ENCODE data around the gene STK31. TPM values are rescaled to one million over a fixed set of nuclear protein-coding genes. Genes with fewer than 3 reads are reported as not detected.
A peak's percentile ranks its signal among the peaks of the same experiment; 100 is the strongest.
"Not testable (repeated sequence)": the region's sequence is repeated elsewhere in the genome, so short reads cannot be mapped to it uniquely, and the experiment has no call there.

STK31 gene, protein sequence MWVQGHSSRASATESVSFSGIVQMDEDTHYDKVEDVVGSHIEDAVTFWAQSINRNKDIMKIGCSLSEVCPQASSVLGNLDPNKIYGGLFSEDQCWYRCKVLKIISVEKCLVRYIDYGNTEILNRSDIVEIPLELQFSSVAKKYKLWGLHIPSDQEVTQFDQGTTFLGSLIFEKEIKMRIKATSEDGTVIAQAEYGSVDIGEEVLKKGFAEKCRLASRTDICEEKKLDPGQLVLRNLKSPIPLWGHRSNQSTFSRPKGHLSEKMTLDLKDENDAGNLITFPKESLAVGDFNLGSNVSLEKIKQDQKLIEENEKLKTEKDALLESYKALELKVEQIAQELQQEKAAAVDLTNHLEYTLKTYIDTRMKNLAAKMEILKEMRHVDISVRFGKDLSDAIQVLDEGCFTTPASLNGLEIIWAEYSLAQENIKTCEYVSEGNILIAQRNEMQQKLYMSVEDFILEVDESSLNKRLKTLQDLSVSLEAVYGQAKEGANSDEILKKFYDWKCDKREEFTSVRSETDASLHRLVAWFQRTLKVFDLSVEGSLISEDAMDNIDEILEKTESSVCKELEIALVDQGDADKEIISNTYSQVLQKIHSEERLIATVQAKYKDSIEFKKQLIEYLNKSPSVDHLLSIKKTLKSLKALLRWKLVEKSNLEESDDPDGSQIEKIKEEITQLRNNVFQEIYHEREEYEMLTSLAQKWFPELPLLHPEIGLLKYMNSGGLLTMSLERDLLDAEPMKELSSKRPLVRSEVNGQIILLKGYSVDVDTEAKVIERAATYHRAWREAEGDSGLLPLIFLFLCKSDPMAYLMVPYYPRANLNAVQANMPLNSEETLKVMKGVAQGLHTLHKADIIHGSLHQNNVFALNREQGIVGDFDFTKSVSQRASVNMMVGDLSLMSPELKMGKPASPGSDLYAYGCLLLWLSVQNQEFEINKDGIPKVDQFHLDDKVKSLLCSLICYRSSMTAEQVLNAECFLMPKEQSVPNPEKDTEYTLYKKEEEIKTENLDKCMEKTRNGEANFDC
- total RNA-seq (2014; rRNA removed; shearing (Covaris generic)) = 0.56 TPM in 1 of 2 replicates, not detected in the other

DNA sequence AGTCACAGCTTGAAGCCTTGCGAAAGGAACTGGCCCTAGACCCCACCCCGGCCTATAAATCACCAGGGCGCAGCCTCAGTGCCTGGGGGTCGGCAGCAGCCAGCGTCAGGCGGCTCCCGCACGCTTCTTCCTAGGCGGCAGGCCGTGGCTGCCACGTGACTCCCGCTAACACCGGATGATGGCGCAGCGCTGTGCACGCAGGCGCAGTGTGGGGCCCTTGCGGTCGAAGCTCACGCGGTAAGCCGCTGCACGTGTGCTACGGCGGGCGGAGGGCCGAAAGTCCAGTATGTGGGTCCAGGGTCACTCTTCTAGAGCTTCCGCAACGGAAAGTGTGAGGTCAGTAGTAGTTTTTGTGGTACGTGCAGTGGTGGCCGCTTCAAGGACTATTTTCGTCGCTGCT lies at the start of gene STK31:
TSS of gene STK31 (plus strand) at position 220 of the 400 bp plus-strand sequence. CDS start at position 287, 67 bp downstream.
- DNase-seq (ENCODE audit: low spot score) = no peak

DNA sequence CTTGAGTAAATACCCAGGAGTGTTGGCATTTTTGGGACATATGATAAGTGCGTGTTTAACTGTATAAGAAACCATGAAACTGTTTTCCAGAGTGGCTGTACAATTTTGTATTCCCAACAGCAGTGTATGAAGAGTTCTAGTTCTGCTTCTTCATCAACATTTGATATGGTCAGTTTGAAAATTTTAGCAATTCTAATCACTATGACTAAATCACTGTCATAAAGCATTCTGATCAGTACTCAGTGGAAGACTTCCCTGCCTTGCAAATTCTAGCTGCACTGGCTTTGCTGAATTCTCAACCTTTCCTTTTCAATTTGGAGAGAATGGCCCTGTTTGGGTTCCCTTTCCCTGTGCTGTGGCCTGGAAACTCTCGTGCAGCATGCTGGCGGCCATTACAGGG lies 48.6 kb upstream of the STK31 start:
- no peak for DNase-seq (ENCODE audit: low spot score)

DNA sequence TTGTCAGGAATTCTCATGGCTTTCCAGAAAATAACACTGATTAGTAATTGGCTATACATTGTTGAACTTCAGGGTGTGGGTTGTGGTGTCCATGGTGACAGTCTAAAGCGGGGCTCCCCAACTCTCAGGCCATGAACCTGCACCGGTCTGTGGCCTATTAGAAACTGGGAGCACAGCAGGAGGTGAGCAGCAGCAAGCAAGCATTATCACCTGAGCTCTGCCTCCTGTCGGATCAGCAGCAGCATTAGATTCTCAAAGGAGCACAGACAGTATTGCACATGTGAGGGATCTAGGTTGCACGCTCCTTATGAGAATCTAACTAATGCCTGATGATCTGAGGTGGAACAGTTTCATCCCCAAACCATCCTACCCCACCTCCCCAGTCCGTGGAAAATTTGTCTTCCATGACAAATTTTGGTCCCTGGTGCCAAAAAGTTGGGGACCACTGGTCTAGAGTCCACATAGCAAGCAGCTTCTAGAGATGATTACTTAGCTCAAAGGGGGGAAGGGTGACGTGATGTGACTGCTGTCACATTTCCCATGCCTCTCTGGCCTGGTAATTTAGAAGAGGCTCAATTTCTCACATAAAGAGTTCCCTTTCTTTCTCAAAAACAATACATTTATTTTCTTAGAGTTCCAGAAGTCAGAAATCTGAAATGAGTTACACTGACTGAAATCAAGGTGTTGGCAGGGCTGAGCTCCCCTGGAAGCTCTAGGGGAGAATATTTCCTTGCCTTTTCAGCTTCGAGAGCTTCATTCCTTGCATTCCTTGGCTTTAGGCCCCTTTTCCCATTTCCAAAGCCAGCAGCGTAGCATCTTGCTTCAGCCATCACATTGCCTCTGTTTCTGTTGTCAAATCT lies 47.7 kb upstream of the STK31 start:
- DNase-seq (ENCODE audit: low spot score) = no peak

DNA sequence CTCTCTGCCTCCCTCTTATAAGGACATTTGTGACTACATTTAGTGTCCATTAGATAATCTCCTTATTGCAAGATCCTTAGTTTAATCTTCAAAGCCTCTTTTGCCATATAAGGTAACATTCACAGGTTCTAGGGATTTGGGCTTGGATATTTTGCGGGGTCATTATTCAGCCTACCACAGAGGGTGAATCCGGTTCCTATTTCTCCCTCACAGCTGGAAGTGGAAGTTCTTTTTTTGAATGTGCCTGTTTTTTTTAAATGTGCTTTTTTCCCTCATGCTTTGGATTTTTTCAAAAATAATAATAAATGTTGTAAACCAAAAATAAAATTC lies 47.1 kb upstream of the STK31 start:
- no peak for DNase-seq (ENCODE audit: low spot score)

DNA sequence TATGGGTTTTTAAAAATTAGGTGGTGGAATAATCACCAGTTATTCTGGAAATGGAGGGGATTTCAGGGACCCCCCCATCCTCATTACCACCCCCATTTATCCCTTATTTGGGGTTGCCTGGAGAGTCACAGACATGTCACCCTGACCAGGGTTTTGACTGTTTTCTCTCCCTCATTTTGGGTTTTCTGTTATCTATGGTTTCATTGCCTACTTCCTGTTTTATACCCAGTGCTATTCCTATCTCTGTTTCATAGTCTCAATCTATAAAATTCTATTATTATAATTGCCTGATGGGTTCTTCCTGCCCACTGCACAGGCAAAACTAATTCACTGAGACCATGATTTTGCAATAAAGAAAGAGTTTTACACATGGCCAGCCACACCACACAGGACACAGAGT lies 45.9 kb upstream of the STK31 start:
- DNase-seq (ENCODE audit: low spot score) = no peak

DNA sequence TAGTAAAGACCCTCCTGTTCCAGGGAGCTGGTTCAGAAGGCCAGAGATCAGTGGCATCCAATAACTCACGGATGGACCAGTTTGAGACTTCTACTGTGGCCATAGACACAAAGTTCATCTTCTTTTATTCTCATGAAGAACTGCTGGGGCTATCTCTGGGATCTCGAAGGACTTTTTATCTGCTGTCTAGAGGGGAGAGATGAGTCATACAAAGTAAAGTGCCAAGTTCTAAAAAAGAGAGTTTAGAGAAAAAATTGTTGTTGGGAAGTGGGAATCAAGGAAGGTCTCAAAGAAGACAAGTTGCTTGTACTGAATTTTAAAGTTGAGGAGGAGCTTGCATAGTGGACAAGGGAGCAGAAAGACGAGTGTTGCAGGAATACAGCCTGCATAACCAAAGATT lies 38.0 kb upstream of the STK31 start:
- DNase-seq (ENCODE audit: low spot score) = no peak

DNA sequence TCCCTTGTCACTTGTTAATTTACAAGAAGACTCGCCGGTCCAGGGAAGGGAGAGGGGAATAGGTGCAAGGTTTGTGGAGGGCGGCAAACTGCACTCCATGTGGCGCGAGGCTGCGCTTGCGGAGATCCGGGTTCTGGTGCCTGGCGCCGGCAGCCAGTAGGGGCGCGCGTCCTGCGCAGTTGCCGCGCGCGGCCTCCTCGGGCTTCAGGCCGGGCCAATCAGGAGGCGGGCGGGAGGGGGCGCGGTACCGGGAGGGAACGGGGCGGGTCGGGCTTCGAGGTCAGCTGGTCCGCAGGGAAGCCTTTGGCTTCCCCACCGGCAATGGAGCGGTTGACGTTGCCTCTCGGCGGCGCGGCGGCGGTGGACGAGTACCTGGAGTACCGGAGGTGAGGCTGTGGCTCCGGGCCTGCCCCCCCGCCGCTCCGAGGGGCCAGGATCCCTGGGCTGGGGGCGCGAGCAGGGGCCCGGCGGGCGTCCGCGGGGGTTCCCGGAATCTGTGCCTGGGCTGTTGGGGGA lies 30.1 kb upstream of the STK31 start, which contains the start of gene FAM221A:
TSS of gene FAM221A (plus strand) at position 302 of the 516 bp plus-strand sequence. CDS start at position 322, 20 bp downstream.
- DNase-seq (ENCODE audit: low spot score) = peak; percentile 70

DNA sequence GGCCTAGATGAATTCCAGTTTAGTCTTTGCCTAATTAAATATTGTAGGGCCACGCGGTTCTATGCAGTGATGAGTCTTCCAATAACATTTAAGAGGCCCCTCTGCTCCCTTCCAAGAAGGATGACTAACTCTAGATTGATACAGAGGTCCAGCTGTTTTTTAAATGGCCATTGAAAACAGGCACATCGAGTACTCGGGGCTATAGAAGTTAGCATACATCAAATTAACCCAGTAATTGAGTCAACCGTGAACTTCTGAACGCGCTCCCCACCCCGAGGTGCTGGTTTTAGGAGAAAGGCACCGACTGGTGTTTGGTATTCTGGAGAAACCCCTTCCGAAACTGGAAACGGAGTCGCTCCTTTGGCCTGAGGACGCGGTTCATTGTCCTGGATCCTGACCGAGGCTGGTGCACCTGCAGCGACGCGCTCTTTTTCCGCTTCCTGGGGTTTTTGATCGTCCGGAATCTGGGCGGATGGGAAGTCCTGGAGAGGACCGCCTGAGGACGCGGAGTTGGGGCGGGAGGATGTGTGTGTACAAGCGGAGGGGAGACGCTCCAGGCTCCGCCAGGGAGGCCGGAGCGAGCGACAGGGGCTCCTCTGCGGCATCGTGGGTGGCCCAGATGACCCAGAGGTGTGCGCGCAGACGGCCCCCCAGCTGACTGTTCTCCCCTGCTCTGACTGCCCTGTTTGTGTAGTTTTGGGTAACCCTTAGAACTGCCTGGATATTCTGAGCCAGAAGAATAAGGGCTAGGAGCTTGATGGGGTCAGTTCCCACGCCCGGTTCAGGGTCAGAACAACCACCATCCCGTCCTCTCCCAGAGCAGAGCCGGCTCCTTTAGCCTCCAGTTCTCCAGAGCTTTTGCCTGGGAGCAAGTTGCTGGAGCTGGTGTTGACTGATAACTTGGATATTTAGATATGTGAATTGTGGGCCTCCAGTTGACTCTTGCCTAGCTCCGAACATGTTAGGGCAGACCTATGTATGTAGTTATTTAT lies 29.3 kb upstream of the STK31 start:
- no peak for DNase-seq (ENCODE audit: low spot score)

DNA sequence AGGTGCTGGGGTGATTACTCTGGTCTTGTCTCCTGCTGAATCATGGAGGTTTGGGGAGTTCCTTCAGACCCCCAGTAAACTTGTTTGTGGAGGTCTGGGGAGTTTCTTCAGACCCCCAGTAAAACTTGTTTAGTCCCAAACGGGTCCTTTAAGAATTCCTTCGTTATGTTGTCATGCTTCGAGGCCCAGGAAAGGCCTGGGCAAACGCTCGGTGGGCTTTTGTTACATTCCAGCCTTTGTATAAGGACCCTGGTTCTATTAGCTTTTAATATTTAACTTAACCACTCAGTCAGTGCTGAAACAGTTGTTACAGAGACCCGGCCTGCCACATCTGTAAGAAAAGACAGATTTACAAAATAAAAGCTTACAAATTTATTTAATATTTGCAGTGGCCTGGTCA lies 26.0 kb upstream of the STK31 start:
- DNase-seq (ENCODE audit: low spot score) = not testable (repeated sequence)

DNA sequence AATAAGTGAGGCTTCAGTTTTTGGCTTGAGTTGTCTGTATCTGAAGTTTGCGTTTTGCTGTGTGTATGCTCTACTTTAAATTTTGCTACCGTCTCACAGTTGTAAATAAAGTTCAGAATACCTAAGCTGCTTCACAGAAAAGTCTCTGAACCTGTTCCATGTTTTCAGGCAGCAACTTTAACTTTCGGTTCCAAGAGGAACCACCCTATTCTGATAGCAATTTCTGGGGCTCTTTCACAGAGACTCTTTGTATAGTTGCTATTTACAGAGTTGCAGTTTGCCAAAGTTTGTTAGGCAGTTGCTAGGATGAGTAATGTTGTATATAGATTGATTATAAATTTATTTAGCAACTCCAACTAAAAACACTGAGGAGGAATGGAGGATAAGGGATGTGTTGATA lies 24.3 kb upstream of the STK31 start:
- no peak for DNase-seq (ENCODE audit: low spot score)

DNA sequence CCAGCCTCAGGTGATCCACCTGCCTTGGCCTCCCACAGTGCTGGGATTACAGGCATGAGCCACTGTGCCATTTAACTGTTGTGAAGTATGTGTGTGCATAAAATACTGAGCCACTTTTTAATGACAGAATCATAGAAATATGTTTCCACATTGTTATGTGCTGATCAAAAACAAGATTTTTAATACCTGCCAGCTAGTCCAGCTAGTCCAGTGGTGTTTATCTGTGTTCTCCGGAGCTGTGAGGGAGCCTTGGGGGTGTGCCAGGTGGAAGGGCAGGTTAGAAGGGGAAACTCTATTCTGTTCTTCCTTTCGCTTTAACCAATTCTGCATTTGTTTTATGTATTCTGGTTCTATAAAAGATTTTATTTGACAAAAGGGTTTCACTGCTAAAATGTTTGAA lies 23.0 kb upstream of the STK31 start:
- DNase-seq (ENCODE audit: low spot score) = no peak

DNA sequence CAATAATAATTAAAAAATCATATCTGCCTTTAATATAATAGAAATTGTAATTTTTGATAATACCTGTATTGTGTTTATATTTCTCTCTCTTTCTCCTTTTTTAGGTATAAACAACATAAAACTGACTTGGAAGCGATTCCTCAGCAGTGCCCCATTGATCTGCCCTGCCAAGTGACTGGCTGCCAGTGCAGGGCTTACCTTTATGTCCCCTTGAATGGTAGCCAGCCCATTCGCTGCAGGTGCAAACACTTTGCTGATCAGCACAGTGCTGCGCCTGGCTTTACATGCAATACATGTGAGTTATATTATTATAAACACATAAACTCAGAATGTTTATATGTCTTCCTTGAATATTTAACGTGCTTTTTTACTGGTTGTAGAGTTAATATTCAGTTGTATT lies 20.9 kb upstream of the STK31 start:
- no peak for DNase-seq (ENCODE audit: low spot score)

DNA sequence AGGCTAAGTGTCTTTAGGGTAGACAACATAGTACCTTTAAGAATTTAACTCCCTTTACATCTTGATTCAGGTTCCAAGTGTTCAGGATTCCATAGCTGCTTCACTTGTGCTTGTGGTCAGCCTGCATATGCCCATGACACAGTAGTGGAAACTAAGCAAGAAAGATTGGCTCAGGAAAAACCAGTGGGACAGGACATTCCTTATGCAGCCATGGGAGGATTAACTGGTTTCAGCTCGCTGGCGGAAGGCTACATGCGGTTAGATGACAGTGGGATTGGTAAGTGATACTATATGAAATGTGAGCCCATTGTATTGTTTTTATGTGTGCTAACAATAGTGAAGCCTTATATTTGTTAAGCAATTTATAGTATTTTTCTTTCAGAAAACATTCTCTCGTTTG lies 18.7 kb upstream of the STK31 start:
- no peak for DNase-seq (ENCODE audit: low spot score)

DNA sequence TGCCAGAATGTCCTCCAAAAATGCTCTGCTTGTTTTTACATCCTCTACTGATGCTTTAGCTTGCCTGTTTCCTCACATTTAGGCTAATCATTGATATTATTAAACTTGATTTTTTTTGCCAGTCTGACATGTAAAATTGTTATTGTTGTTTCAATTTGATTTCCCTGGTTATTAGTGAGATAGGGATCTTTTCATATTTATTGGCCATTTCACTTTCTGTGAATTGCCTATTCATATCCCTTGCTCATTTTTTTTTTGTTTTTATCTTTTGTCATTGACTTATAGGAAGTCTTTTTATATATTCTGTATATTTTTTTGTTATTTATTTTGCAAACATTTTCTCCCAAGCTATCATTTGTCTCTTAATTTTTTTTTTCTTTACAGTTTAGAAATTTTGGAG lies 16.8 kb upstream of the STK31 start:
- no peak for DNase-seq (ENCODE audit: low spot score)

DNA sequence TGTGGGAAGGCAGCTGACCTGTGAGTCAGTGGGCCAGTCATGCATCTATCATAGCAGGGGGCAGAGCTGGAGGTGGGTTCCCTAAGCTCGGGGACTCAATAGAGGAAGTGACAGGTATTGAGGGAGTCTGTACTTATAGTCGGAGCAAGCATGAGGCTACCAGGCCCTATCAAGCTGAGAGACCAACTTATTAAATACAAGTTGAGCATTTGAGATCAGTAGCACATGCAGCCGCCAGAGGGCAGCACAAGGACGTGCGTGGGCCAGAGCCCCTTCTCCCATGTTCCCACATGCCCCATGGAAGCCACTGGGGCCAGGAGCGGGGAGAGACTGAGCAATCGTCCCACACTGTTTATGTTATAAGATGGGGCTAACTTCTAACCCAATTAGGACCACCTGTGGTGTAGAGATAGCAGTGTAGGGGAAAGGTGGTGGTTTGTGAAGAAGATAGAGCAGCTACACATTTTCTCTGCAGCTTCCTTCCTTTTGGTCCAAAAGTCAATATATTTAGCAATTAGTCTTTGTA lies 13.0 kb upstream of the STK31 start:
- peak; percentile 94 for DNase-seq (ENCODE audit: low spot score)

DNA sequence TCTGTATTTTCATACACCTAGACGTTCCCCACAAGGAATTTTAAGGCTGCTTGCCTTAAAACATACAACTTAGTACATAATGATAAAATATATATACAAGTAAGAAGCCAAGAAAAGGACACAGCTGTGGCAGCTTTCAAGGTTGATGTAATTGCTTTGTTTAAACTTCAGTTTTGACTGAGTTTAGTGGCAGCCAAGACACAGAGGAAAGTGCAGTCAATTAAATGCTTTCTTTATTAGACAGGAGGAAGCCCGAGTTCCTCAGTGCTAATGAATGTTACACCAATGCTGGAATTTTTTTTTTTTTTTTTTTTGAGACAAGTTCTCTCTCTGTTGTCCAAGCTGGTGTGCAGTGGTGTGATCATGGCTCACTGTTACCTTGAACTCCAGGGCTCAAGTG lies 11.2 kb upstream of the STK31 start:
- DNase-seq (ENCODE audit: low spot score) = no peak

DNA sequence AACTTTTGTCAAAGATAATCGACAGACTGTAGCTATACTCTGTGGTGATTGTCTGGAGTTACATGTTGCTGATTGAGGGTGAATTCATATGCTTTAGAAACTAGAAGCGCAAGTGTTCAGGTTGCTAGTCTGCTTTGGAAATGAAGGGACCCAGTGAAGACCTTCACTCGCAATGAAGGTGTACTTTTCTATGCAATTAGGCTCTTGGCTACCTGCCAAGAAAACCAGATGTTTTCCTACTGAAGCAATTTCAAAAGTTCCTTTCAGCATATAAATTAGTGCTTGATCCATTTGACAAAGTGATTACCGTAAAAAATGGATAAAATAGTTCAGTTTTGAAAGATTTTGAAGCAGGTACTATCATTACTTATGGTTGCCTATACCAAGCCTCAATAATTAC lies 10.0 kb upstream of the STK31 start:
- DNase-seq (ENCODE audit: low spot score) = no peak

DNA sequence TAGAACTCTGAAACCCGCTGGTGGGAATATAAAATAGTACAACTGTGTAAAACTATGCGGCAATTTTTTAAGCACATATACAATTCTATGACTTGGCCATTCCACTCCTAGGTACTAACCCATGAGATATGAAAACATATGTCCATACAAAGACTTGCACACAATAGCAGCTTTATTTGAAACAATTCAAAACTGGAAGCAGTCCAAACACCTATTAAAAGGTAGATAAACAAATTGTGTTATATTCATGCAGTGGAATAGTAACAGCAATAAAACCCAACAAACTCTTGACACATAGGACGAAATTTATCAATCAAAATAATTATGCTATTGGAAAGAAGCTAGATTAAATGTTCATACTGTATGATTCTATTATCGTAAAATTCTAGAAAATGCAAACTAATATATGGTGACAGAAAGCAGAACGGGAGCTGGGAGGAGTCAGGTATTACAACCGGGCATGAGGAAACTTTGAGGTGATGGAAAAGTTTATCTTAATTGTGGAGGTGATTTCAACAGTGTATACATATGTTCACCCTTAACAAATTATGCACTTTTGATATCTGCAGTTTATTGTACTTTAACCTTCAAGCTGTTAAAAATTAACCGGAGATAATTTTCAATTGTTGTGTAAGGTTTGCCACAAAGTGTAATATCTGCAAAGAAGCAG lies 803 bp upstream of the STK31 start:
- DNase-seq (ENCODE audit: low spot score) = no peak

All from H4 (cell line).